Ovary (tissue), 9 donors: ENCODE data around the gene PCDH8. TPM values are rescaled to one million over a fixed set of nuclear protein-coding genes. Genes with fewer than 3 reads are reported as not detected.

Experiments used
- DNase-seq, 5 donors: peaks; one replicate each; pipeline ENCODE4 v3.0.0-alpha.2; 2019 to 2020
- H3K27ac ChIP-seq, 2 donors: fragments of 200-600 bp; one replicate each; pipeline versions ENCODE4 v1.5.1 to v1.8.0; 2019 to 2022
- H3K27me3 ChIP-seq: fragments of 200-600 bp; one replicate; pipeline ENCODE4 v1.8.0; 2022
- H3K36me3 ChIP-seq: fragments of 200-600 bp; sonication (generic); one replicate; pipeline ENCODE4 v1.5.1; 2019
- H3K4me1 ChIP-seq: one replicate; pipeline ENCODE4 v1.8.1; 2013; ENCODE audit warnings: mild to moderate bottlenecking, moderate library complexity; ENCODE audit not compliant: insufficient read depth
- H3K4me3 ChIP-seq: fragments of 200-600 bp; sonication (generic); one replicate; pipeline ENCODE4 v1.5.1; 2017
- H3K9me3 ChIP-seq, 2 donors: fragments of 200-600 bp in 1 of 2; sonication (generic) in 1 of 2; one replicate each; pipeline versions ENCODE4 v1.5.1 to v1.8.1; 2013 to 2019; ENCODE audit warnings: mild to moderate bottlenecking in 1 of 2, moderate library complexity in 1 of 2
- CTCF ChIP-seq, 3 donors: fragments of 450-650 bp in 2 of 3; fragments of 200-600 bp in 1 of 3; IDR thresholded peaks; one replicate each; pipeline versions ENCODE4 v1.5.1 to v1.8.0; 2016 to 2022; ENCODE audit warnings: antibody characterized with exemption in 3 of 3, mild to moderate bottlenecking in 1 of 3
- EP300 ChIP-seq: sonication (generic); formaldehyde crosslinking; IDR thresholded peaks from one replicate; pipeline ENCODE4 v1.6.1; 2017; ENCODE audit warnings: antibody characterized with exemption
- POLR2A ChIP-seq: fragments of 450-650 bp; IDR thresholded peaks from one replicate; pipeline ENCODE4 v1.6.1; 2017; ENCODE audit warnings: antibody characterized with exemption, mild to moderate bottlenecking, moderate library complexity
- WGBS, 3 donors: extraction: QIAGEN DNeasy Blood & Tissue Kit in 1 of 3; methylation state at CpG; one replicate each; pipeline versions ENCODE4 v1.1.5 to v1.1.7; 2013 to 2017; 5-methylcytosine and 5-hydroxymethylcytosine counted together
- intact Hi-C, 4 donors: fragments of 100-400 bp; cut with DNase I; formaldehyde crosslinking; loops; one replicate each; pipeline versions ENCODE4 v1.11.0 to v1.15.1; 2022 to 2023
- polyA plus RNA-seq, 2 donors: library from polyadenylated mRNA; stranded (reverse); fragments of 200-250 nt in 1 of 2; fragments of 350-450 nt in 1 of 2; fragmentation: Illumina TruSeq in 1 of 2; extraction: RNeasy Lipid Tissue Mini Kit (QIAGEN cat#74804) in 1 of 2; gene quantifications; one replicate each; pipeline ENCODE4 v1.2.3, GENCODE V29; 2013 to 2014
- total RNA-seq, 7 donors: library from RNA; depleted of rRNA in 2 of 7; stranded (reverse); fragments of >200 nt in 2 of 7; fragmentation: NEBNext Ultra II Directional in 3 of 7; extraction: Animal tissue kit (Norgen Biotek cat#: 25700) in 3 of 7; gene quantifications; one replicate each; pipeline versions ENCODE4 v1.1.0 to v1.2.4, GENCODE V29; 2016 to 2023
- donor health status: DM: no; HTN: no; CAD: no; lungs with moderate emphysema.
- donor health status: DM: no; HTN: no; CAD: no.
- donor health status: Bipolar disorder and iron deficiency.
- donor health status: DM: yes; HTN: yes; CAD: no.
- donor health status: DM: no; HTN: no; CAD: no.
- donor health status: DM: yes; HTN: yes; CAD: no.

The PCDH8 gene
- total and polyA plus RNA-seq, 9 donors = 0.06 TPM; not detected in 8

- 5% methylated on average over 24 of the region's 24 CpGs for WGBS, 3 donors
- no peak overlapping the region for H3K4me3 ChIP-seq
- peaks cover 10% of the 10 kb centered on the region for H3K27me3 ChIP-seq
- no peak for DNase-seq
- peaks cover 6% of the 10 kb centered on the region for H3K4me1 ChIP-seq
- TF ChIP-seq CTCF (IDR thresholded peaks at IDR 0.05) (no peak), EP300 (no peak), POLR2A (no peak)
- H3K36me3 ChIP-seq = no peaks in the 10 kb centered on the region
- H3K27ac ChIP-seq = no peak overlapping the region
- intact Hi-C loops = no loop called here
- peaks cover 0 to 24% of the 10 kb centered on the region in 2 donors for H3K9me3 ChIP-seq
These were observed 1.0 kb upstream of the PCDH8 start for GRCh38 chr13:52849291-52850071.

DNA sequence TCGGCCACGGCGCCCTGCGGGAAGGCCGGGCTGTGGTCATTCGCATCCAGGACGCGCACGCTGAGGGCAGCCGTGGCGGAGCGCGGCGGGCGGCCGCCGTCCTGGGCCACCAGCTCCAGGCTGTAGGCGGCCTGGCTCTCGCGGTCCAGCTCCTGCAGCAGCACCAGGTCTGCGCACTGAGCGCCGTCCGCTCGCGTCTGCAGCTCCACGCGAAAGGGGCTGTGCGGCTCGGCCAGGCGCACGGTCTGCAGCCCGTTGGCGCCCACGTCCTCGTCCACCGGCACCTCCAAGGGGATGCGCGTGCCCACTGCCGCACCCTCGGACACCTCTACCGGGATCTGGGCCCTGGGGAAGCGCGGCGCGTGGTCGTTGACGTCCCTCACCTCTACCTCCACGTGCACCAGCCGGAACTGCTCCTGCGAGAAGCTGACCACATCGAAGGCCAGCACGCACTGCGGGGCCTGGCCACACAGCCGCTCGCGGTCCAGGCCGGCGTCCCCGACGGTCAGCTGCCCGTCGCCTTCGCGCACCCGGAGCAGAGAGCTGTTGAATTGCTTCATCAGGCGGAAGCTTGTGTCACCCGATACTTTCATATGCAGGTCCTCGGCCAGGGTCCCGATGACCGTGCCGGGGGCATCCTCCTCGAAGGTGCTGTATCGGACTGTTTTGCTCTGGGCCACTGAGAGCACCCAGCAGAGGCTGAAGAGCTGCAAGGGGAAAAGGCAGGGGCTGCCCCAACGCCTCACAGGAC is 583 bp downstream of the PCDH8 start:
- Histone ChIP-seq H3K4me1 (peaks cover 6% of the 10 kb centered on the region), H3K4me3 (no peak overlapping the region), H3K27me3 (peaks cover 10% of the 10 kb centered on the region), H3K9me3 (peaks cover 0 to 25% of the 10 kb centered on the region in 2 donors), H3K36me3 (no peaks in the 10 kb centered on the region), H3K27ac (no peak overlapping the region)
- 7 to 9% (median 8%) methylated on average over 43 to 75 of the region's 75 CpGs for WGBS, 3 donors
- intact Hi-C loops = no loop called here
- TF ChIP-seq CTCF (IDR thresholded peaks at IDR 0.05) = no peak
- DNase-seq = no peak

DNA sequence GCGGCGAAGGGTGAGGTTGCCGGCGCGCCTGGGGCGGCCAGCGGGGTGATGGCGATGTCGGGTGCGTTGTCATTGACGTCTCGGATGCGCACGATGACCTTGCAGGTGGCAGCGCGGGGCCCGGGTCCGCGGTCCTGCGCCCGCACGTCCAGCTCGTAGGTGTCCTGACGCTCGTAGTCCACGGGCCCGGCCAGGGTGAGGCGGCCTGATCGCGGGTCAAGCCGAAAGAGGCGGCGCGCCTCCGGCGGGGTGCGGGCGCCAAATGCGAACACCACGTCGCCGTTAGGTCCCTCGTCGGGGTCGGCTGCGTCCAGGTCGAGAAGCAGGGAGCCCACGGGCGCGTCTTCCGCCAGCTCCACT is 1.1 kb downstream of the PCDH8 start:
- DNase-seq = no peak
- Histone ChIP-seq H3K4me3 (no peak overlapping the region), H3K27me3 (peaks cover 10% of the 10 kb centered on the region), H3K9me3 (peaks cover 0 to 25% of the 10 kb centered on the region in 2 donors), H3K36me3 (no peaks in the 10 kb centered on the region), H3K4me1 (peaks cover 6% of the 10 kb centered on the region), H3K27ac (no peak overlapping the region)
- 2 to 6% (median 5%) methylated on average over 29 to 51 of the region's 51 CpGs for WGBS, 3 donors
- intact Hi-C loops = no loop called here
- TF ChIP-seq EP300 (no peak), POLR2A (no peak), CTCF (IDR thresholded peaks at IDR 0.05) (no peak)

- DNase-seq = peak in 3 of 5 donors; percentile 25 to 53 (median 27)
- Histone ChIP-seq H3K36me3 (no peaks in the 10 kb centered on the region), H3K9me3 (peaks cover 0 to 25% of the 10 kb centered on the region in 2 donors), H3K27ac (no peak overlapping the region), H3K4me3 (no peak overlapping the region), H3K4me1 (peaks cover 6% of the 10 kb centered on the region), H3K27me3 (peaks cover 10% of the 10 kb centered on the region)
- WGBS, 3 donors = 2 to 5% (median 4%) methylated on average over 43 to 100 of the region's 100 CpGs
- TF ChIP-seq EP300 = no peak
- no peak for TF ChIP-seq POLR2A
- no peak for TF ChIP-seq CTCF (IDR thresholded peaks at IDR 0.05)
- intact Hi-C loops = no loop called here
These were observed 1.7 kb downstream of the PCDH8 start for GRCh38 chr13:52846567-52847321.
